GM19452 (cell line): ENCODE data around the gene AGPS.
"Not testable (repeated sequence)": the region's sequence is repeated elsewhere in the genome, so short reads cannot be mapped to it uniquely, and the experiment has no call there.

Experiments used
- ATAC-seq: cut with Tn5 transposase; IDR thresholded peaks from one replicate; pipeline ENCODE4 v1.9.1; 2021; ENCODE audit not compliant: unreplicated experiment

Gene AGPS

GRCh38 chr2:177385151-177385550 is 7.4 kb upstream of the AGPS start:
- ATAC-seq = no peak

GRCh38 chr2:177391822-177392372 is 676 bp upstream of the AGPS start:
- no peak for ATAC-seq

- ATAC-seq = no peak
Observed at GRCh38 chr2:177393203-177393755, 706 bp downstream of the AGPS start.

GRCh38 chr2:177393824-177394593 is 1.4 kb downstream of the AGPS start:
- no peak for ATAC-seq

- no peak for ATAC-seq
Observed at GRCh38 chr2:177394594-177394973, 2.0 kb downstream of the AGPS start.

GRCh38 chr2:177395351-177396065 is 2.9 kb downstream of the AGPS start:
- no peak for ATAC-seq

- no peak for ATAC-seq
Observed at GRCh38 chr2:177396703-177397460, 4.3 kb downstream of the AGPS start.

GRCh38 chr2:177397481-177398289 is 5.1 kb downstream of the AGPS start:
- no peak for ATAC-seq

GRCh38 chr2:177398290-177398683 is 5.7 kb downstream of the AGPS start:
- ATAC-seq = no peak

- no peak for ATAC-seq
Observed at GRCh38 chr2:177398791-177399190, 6.2 kb downstream of the AGPS start.

GRCh38 chr2:177399376-177399775 is 6.8 kb downstream of the AGPS start:
- ATAC-seq = no peak

- no peak for ATAC-seq
Observed at GRCh38 chr2:177400337-177400923, 7.9 kb downstream of the AGPS start.

GRCh38 chr2:177402096-177402495 is 9.5 kb downstream of the AGPS start:
- ATAC-seq = no peak

- no peak for ATAC-seq
Observed at GRCh38 chr2:177403838-177404237, 11.3 kb downstream of the AGPS start.

GRCh38 chr2:177404243-177404642 is 11.7 kb downstream of the AGPS start:
- ATAC-seq = no peak

- ATAC-seq = no peak
Observed at GRCh38 chr2:177405029-177405692, 12.6 kb downstream of the AGPS start.

GRCh38 chr2:177406182-177406581 is 13.6 kb downstream of the AGPS start:
- ATAC-seq = no peak

GRCh38 chr2:177407031-177407430 is 14.5 kb downstream of the AGPS start:
- no peak for ATAC-seq

GRCh38 chr2:177410629-177411028 is 18.1 kb downstream of the AGPS start:
- ATAC-seq = not testable (repeated sequence)
